CD4-positive, alpha-beta T cell (primary cell): ENCODE results near the gene FADS1. TPM values are rescaled to one million over a fixed set of nuclear protein-coding genes. Genes with fewer than 3 reads are reported as not detected.

ENCODE experiments used
- ATAC-seq: fragments of 200-7000 bp; cut with Tn5 transposase; one replicate; pipeline ENCODE4 v1.10.0; 2022; ENCODE audit warnings: mild to moderate bottlenecking; ENCODE audit not compliant: poor library complexity
- CTCF ChIA-PET: fragments of 350-600 bp; sonication (Branson Sonifier 250); formaldehyde crosslinking; loops from one replicate; lab custom pipeline; 2021; ENCODE audit warnings: antibody characterized with exemption, inconsistent platforms; lab: Charles Lee
- POLR2A ChIA-PET: fragments of 350-600 bp; sonication (Branson Sonifier 250); formaldehyde crosslinking; loops from one replicate; lab custom pipeline; 2021; ENCODE audit warnings: antibody characterized with exemption, inconsistent platforms; lab: Charles Lee
- DNase-seq, 14 experiments: peaks; one replicate each; pipeline ENCODE4 v3.0.0-alpha.2; 2013 to 2020; ENCODE audit warnings: mixed read lengths in 2 of 14
- H3K27ac ChIP-seq, 2 donors: one replicate each; pipeline versions ENCODE4 v1.5.1 to v1.7.0; 2013; ENCODE audit warnings: low read length in 2 of 2, low read depth in 1 of 2, mild to moderate bottlenecking in 1 of 2
- H3K27me3 ChIP-seq, 2 experiments: 1 replicate in 1 of 2; 2 replicates in 1 of 2; pipeline versions ENCODE4 v1.6.1 to v1.7.0; 2013; ENCODE audit warnings: low read length in 2 of 2, control low read depth in 1 of 2, mild to moderate bottlenecking in 1 of 2, moderate library complexity in 1 of 2; ENCODE audit not compliant: insufficient read depth in 2 of 2, control insufficient read depth in 1 of 2
- H3K36me3 ChIP-seq: one replicate; pipeline ENCODE4 v1.6.1; 2013; ENCODE audit warnings: low read length, control low read depth; ENCODE audit not compliant: insufficient read depth
- H3K4me1 ChIP-seq: one replicate; pipeline ENCODE4 v1.6.1; 2013; ENCODE audit warnings: low read length, control low read depth; ENCODE audit not compliant: insufficient read depth
- H3K4me3 ChIP-seq: one replicate; pipeline ENCODE4 v1.5.1; 2013; ENCODE audit warnings: mild to moderate bottlenecking, low read length, moderate library complexity
- H3K9me3 ChIP-seq, 2 experiments: 1 replicate in 1 of 2; 2 replicates in 1 of 2; pipeline versions ENCODE4 v1.6.1 to v1.7.0; 2013; ENCODE audit warnings: low read length in 2 of 2, mild to moderate bottlenecking in 2 of 2, control low read depth in 1 of 2, moderate library complexity in 1 of 2; ENCODE audit not compliant: control insufficient read depth in 1 of 2, insufficient read depth in 1 of 2
- H3K27ac Mint-ChIP-seq: one replicate; pipeline ENCODE4 v1.8.0; 2020; ENCODE audit warnings: mixed read lengths
- H3K27me3 Mint-ChIP-seq: one replicate; pipeline ENCODE4 v1.8.0; 2021; ENCODE audit warnings: mixed read lengths
- H3K36me3 Mint-ChIP-seq: one replicate; pipeline ENCODE4 v1.8.0; 2021; ENCODE audit warnings: low read depth, mixed read lengths
- H3K4me1 Mint-ChIP-seq: one replicate; pipeline ENCODE4 v1.8.0; 2021; ENCODE audit warnings: low read depth, mixed read lengths
- H3K4me3 Mint-ChIP-seq: one replicate; pipeline ENCODE4 v1.8.0; 2020; ENCODE audit warnings: mild to moderate bottlenecking, mixed read lengths
- H3K9me3 Mint-ChIP-seq: one replicate; pipeline ENCODE4 v1.8.0; 2020; ENCODE audit warnings: mixed read lengths
- CTCF ChIP-seq: fragments of 200-600 bp; IDR thresholded peaks from one replicate; pipeline ENCODE4 v1.8.0; 2022; ENCODE audit warnings: antibody characterized with exemption, mild to moderate bottlenecking
- intact Hi-C, 2 experiments: fragments of 100-400 bp; cut with DNase I in 1 of 2; cut with micrococcal nuclease in 1 of 2; formaldehyde crosslinking; loops; one replicate each; pipeline versions ENCODE4 v1.15.1 to v1.9.0; 2023 to 2025; cut with DNase I, micrococcal nuclease
- total RNA-seq, 174 experiments: library from RNA in 2 of 174; stranded (reverse) in 2 of 174; gene quantifications; one replicate each; pipeline ENCODE4 v1.2.3 and lab custom pipeline; 2021 to 2026

FADS1 gene
- total RNA-seq, 2 experiments from 2014 or later: 0.56 to 0.77 TPM

- no peaks in the 10 kb centered on the region for H3K27me3 Mint-ChIP-seq
- Histone ChIP-seq H3K9me3 (no peaks in the 10 kb centered on the region), H3K36me3 (peaks cover 10% of the 10 kb centered on the region), H3K4me1 (peaks cover 22% of the 10 kb centered on the region), H3K27me3 (no peaks in the 10 kb centered on the region), H3K27ac (no peak overlapping the region), H3K4me3 (no peak overlapping the region)
- ChIA-PET CTCF (no interaction called here), POLR2A (interaction anchor here (1.5 kb wide), 1 partner anchor 13 kb away, joined by 4 read pairs; the partner anchor contains the start of genes FEN1 and TMEM258)
- ATAC-seq: no peak
- no peaks in the 10 kb centered on the region for H3K9me3 Mint-ChIP-seq
- DNase-seq: no peak
- no peak overlapping the region for H3K27ac Mint-ChIP-seq
- no peak overlapping the region for H3K4me3 Mint-ChIP-seq
- intact Hi-C loops: loop anchor here in 1 of 2 experiments (5.0 kb wide), 1 partner anchor 838 kb away; no protein-coding TSS in a partner anchor
- peaks cover 16% of the 10 kb centered on the region for H3K4me1 Mint-ChIP-seq
- peaks cover 11% of the 10 kb centered on the region for H3K36me3 Mint-ChIP-seq
- no peak for TF ChIP-seq CTCF
Observed at GRCh38 chr11:61779666-61780525, 36.9 kb downstream of the FADS1 start.

GRCh38 chr11:61778920-61779650 is 37.7 kb downstream of the FADS1 start:
- H3K4me1 ChIP-seq: peaks cover 22% of the 10 kb centered on the region
- H3K9me3 Mint-ChIP-seq: no peaks in the 10 kb centered on the region
- ATAC-seq: no peak
- TF ChIP-seq CTCF: no peak
- H3K27ac Mint-ChIP-seq: no peak overlapping the region
- no peaks in the 10 kb centered on the region for H3K27me3 Mint-ChIP-seq
- H3K36me3 ChIP-seq: peaks cover 3% of the 10 kb centered on the region
- no peaks in the 10 kb centered on the region for H3K27me3 ChIP-seq
- peaks cover 2% of the 10 kb centered on the region for H3K36me3 Mint-ChIP-seq
- intact Hi-C loops: no loop called here
- no peak for DNase-seq
- H3K27ac ChIP-seq: no peak overlapping the region
- no peaks in the 10 kb centered on the region for H3K9me3 ChIP-seq
- H3K4me3 Mint-ChIP-seq: no peak overlapping the region
- ChIA-PET CTCF (no interaction called here), POLR2A (interaction anchor here (1.5 kb wide), 1 partner anchor 14 kb away, joined by 4 read pairs; the partner anchor contains the start of genes FEN1 and TMEM258)
- H3K4me1 Mint-ChIP-seq: peaks cover 16% of the 10 kb centered on the region
- no peak overlapping the region for H3K4me3 ChIP-seq

- H3K4me1 Mint-ChIP-seq: peaks cover 16% of the 10 kb centered on the region
- intact Hi-C loops: no loop called here
- Histone ChIP-seq H3K27ac (no peak overlapping the region), H3K4me3 (no peak overlapping the region), H3K27me3 (no peaks in the 10 kb centered on the region), H3K4me1 (peaks cover 22% of the 10 kb centered on the region), H3K9me3 (no peaks in the 10 kb centered on the region), H3K36me3 (no peaks in the 10 kb centered on the region)
- no peaks in the 10 kb centered on the region for H3K9me3 Mint-ChIP-seq
- no peak overlapping the region for H3K27ac Mint-ChIP-seq
- POLR2A ChIA-PET: no interaction called here
- no peak for TF ChIP-seq CTCF
- DNase-seq: no peak
- no peak for ATAC-seq
- H3K27me3 Mint-ChIP-seq: no peaks in the 10 kb centered on the region
- CTCF ChIA-PET: no interaction called here
- no peaks in the 10 kb centered on the region for H3K36me3 Mint-ChIP-seq
- peak overlapping the region; percentile 68 for H3K4me3 Mint-ChIP-seq
Observed at GRCh38 chr11:61778357-61778886, 38.4 kb downstream of the FADS1 start.
